Measurements from ENCODE around the gene ARL8B.
"Not testable (repeated sequence)": the region's sequence is repeated elsewhere in the genome, so short reads cannot be mapped to it uniquely, and the experiment has no call there.

The ARL8B gene

DNA sequence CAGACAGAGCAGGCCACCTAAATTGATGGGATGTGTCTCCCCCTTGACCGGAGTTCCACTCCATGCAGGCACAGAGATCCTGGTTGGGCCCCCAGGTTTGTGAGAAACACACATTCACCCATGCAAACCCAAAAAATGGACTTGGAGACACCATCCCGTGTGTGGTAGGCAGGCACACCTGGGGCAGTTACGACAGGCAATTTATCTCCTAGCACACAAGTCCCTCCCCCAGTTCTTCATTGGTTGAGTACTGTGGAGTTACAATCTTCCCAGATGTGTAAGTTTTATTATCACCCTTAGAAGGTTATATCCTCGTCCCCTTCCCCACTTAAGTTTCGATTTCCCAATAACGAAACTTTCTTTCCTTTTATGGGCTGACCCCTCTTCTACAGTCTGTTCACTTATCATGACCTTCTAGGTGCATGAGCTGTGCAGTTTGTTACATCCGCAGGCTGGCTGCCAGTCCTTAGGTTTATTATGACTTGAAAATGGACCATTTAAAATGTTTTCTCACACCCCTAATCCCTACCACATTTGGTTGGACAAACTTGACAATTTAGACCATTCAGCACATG, 27.3 kb downstream of the ARL8B start:
- DNase-seq = no peak

GRCh38 chr3:5151586-5151985, 29.5 kb downstream of the ARL8B start:
- DNase-seq = no peak

DNA sequence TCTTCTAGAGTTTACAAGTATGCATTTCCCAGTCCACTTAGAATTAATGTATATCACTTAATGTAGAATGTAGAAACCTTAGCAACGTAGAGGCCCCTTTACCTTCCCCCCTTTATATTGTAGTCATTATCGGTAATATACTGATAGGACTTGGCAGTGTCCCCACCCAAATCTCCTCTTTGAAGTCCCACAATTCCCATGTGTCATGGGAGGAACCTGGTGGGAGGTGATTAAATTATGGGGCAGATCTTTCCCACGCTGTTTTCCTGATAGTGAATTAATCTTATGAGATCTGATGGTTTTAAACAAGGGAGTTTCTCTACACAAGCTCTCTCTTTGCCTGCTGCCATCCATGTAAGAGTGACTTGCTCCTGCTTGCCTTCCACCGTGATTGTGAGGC, 31.0 kb downstream of the ARL8B start:
- DNase-seq = no peak

- no peak for DNase-seq
Observed at GRCh38 chr3:5155241-5155640, 33.1 kb downstream of the ARL8B start.

DNA sequence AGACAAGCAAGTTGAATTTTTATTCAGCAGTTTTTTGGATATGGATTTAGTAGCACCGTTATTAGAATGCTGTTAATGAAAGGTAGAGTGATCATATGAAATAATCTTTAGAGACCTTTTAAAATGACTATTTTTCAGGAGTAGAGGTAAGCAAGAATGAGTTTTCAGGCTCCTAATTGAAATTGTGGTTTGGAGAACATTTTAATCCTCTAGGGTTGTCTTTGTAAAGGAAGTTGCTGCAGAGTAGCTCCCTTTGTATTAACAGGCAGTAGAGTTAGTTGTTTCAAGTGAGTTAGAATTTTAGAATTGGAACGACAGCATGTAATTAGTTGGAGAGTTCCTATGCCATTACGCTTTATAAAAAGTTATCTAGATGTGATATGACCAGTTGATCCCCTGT, 38.2 kb downstream of the ARL8B start:
- no peak for DNase-seq

- no peak for DNase-seq
Observed at GRCh38 chr3:5160940-5161858, 39.1 kb downstream of the ARL8B start.

GRCh38 chr3:5162102-5162501, 40.0 kb downstream of the ARL8B start:
- no peak for DNase-seq

GRCh38 chr3:5165698-5166097, 43.6 kb downstream of the ARL8B start:
- DNase-seq = no peak

DNA sequence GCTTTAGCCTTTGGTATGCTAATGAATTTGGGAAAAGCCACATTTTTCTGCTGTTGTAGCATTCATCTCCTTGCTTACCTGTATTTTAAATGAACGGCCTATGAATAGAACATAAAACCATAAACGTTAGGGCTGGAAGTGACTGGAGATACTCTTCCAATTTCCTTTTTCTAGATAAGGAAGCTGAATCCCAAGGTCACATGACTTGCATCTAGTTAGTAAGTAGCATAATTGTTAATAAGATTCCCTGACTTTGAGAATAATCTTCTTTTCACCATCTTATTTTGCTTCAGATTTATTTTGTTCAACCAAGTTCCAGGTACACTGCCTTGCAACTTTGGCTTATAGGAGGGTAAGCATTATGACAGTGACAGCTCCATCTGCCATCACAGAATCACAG, 44.8 kb downstream of the ARL8B start:
- DNase-seq = no peak

GRCh38 chr3:5168110-5168509, 46.0 kb downstream of the ARL8B start:
- no peak for DNase-seq

GRCh38 chr3:5169807-5170206, 47.7 kb downstream of the ARL8B start:
- no peak for DNase-seq

DNA sequence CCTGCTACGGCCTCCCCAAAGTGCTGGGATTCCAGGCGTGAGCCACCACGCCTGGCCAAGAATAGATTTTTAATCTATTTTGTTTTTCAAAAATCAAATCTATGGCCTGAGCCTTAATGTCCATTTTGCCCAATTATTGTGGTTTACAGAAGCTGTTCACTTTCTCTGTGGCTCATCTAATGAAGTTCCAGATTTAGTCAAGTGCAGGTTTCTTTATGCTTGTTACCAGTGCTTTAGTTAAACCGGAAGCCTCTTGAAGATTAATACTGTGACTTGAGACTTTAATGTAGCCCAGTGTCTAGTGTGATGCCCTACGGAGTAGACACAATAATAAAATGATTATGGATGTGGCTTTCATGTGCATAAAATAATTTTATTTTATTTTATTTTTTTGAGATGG, 48.9 kb downstream of the ARL8B start:
- DNase-seq = no peak

DNA sequence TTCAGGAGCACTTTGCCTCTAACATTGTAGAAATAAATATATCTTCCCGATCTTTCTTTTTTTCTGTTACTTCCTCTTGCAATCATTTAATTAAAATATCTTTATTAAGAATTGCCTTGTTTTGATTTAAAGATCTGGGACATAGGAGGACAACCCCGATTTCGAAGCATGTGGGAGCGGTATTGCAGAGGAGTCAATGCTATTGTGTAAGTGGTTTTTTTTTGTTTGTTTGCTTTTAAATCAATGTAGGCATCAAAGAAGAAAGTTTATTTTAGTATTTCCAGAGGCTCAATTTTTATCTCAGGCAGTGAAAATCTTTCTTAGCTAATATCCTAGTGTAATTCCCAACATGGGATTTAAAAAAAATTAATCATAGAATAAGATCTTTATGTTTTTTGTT, 49.9 kb downstream of the ARL8B start:
- no peak for DNase-seq

GRCh38 chr3:5179036-5179435, 56.9 kb downstream of the ARL8B start:
- DNase-seq = not testable (repeated sequence)

DNA sequence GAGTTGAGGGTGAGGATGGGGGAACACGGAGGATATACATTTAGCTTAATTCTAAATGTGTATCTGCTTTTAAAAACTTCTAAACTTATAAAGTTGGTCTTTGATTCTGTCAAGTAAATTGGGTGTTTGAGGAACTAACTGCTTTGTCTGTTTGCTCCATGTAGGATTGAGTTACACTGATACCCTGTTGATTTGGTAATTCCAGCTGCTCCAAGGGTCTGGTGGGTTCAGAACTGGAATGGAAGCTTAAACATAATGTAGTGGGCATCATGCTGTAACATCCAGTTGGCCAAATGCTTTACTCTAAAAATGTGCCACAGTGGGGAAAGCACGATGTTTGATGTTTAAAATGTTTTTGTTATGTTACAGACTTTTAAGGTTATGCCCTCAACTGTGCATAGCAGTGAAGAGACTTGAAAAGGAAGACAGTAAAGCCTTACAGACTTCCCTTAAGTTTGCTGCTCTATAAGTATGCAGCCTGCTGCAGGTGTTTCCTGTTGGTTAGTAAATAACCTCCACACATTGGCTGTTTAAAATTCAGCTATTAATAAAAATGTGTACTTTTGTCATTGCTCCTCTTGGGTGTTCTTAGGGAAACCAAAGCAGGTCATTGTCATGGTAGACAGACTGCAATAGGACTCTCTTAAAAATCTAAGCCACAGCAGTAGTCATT, 59.5 kb downstream of the ARL8B start:
- DNase-seq = no peak

- not testable (repeated sequence) for DNase-seq
Observed at GRCh38 chr3:5183714-5184113, 61.6 kb downstream of the ARL8B start.

GRCh38 chr3:5184499-5184898, 62.4 kb downstream of the ARL8B start:
- no peak for DNase-seq

GRCh38 chr3:5185093-5185673, 63.1 kb downstream of the ARL8B start:
- DNase-seq = no peak

- no peak for DNase-seq
Observed at GRCh38 chr3:5186089-5186857, 64.2 kb downstream of the ARL8B start.

- DNase-seq = no peak
Observed at GRCh38 chr3:5186858-5187155, 64.7 kb downstream of the ARL8B start.

GRCh38 chr3:5187156-5187919, 65.2 kb downstream of the ARL8B start, which contains the start of gene EDEM1:
EDEM1 (plus strand) TSS chr3:5187707; CDS start chr3:5187806, 99 bp downstream.
- peak; percentile 97 for DNase-seq

GRCh38 chr3:5187920-5188418, 65.9 kb downstream of the ARL8B start:
- peak; percentile 53 for DNase-seq
